OCI-LY7 (cell line): ENCODE measurements around the gene POLR2J2.
"Not testable (repeated sequence)": the region's sequence is repeated elsewhere in the genome, so short reads cannot be mapped to it uniquely, and the experiment has no call there.

Experiments
- CTCF ChIP-seq: fragments of 200-600 bp; sonication (generic); conservative IDR thresholded peaks from 2 replicates; pipeline ENCODE4 v1.5.1; 2014; ENCODE audit warnings: mild to moderate bottlenecking, antibody characterized with exemption, low read length, moderate library complexity, mixed read lengths
- EZH2phosphoT487 ChIP-seq: fragments of 200-600 bp; sonication (generic); IDR thresholded peaks from 2 replicates; pipeline ENCODE4 v1.6.1; 2018; ENCODE audit warnings: low read depth, borderline replicate concordance, mild to moderate bottlenecking, mixed run types, antibody characterized with exemption, low read length, moderate library complexity, mixed read lengths

GRCh38 chr7:102713011-102713690 is 41.7 kb upstream of the POLR2J2 start:
- not testable (repeated sequence) for TF ChIP-seq CTCF, EZH2phosphoT487
